NCI-H187 treated with DMSO at 0.1 percent for 48 hours (cell line): ENCODE data around the gene LRP1-AS.

Experiments
- DNase-seq: peaks from one replicate; lab custom pipeline; 2025; lab: John Stamatoyannopoulos, UW

LRP1-AS gene

DNA sequence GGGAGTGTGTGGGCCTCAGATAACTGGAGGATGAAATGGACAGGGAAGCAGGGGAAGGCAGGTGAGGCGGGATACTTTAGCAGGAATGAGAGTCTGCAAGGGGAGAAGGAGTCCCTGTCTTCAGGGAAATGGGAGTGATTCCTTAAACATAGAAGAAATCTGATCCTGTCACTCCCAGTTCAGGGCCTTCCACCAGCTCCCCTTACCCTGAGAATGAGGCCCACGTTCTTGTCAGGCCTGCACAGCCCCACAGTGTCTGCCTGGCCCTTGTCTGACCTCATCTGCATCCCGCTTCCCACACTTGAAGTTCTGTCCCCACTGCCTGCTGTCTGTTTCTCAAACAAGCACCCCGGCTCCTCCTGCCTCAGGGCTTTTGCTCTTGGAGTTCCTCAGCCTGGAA, 12.6 kb upstream of the LRP1-AS start:
- DNase-seq, result no peak

DNA sequence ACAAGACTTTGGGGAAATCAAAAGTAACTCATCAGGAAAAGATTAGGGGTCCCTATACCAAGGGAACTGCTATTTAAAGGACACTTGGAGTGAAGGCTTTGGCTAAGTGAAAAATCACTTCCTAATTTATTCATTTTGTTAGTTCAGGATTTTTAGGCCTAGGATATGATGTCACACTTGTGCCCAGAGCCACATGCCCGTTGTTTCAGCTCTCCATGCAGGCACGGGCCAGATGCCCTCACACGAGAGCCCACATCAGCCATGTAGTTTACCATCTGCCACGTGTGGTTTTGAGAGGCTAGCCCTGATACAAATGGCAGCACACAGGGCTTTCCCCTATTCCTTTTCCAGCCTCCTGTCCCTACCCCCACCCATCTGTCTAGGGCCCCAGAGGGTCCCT, 11.9 kb upstream of the LRP1-AS start:
- DNase-seq, result no peak

DNA sequence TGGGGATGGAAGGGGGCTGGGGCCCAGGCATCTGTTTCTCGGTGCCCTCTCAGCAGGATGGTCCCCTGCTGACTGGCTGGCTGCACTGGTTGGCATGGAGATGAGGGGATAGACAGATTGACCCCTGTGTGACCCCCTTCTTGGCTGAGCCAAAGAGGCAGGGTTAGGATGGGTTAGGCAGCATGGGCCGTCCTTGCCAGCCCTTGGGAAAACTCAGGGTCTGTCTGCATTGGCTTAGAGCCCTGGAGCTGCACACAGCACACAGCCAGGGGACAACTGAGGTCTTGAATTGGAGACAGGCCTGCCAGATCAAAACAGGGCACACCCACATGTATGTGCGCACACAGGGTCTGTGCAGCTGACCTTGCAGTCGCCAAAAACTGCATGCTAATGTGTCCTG, 11.2 kb upstream of the LRP1-AS start:
- no peak for DNase-seq

DNA sequence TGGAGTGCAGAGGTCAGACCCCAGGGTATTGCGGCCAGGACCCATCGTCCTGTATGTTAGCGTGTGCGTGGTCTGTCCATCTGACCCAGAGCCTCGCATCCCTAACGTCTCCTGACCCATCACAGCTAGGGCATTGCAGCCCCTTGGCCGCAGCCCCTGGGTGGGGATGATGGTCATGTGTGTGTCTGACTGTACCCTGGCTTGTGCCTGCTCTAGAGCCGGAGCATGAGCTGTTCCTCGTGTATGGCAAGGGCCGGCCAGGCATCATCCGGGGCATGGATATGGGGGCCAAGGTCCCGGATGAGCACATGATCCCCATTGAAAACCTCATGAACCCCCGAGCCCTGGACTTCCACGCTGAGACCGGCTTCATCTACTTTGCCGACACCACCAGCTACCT, 10.8 kb upstream of the LRP1-AS start:
- DNase-seq, result no peak

DNA sequence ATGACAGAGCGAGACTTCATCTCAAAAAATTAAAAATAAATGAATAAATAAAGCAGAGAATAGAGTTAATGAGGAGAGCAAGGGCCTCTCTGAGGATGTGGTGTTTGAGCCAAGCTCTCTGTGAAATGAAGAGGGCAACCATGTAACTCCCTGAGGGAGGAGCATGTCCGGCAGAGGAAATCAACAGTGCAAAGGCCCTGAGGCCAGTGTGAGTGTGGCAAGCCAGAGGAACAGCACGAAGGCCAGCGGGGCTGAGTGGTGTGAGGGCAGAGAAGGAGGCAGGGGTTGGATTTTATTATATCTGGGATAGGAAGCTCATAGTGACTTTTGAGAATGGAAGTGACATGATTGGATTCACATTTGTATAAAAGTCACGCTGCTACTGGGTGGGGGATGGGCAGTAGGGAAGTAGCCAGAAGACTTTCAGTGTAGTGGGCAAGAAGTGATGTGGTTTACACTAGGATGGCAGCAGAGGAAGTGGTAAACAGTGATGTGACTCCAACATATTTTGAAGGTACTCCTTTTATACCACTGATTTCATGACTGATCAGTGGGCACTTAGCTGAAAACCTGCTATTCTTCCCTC, 10.3 kb upstream of the LRP1-AS start:
- DNase-seq, result no peak

DNA sequence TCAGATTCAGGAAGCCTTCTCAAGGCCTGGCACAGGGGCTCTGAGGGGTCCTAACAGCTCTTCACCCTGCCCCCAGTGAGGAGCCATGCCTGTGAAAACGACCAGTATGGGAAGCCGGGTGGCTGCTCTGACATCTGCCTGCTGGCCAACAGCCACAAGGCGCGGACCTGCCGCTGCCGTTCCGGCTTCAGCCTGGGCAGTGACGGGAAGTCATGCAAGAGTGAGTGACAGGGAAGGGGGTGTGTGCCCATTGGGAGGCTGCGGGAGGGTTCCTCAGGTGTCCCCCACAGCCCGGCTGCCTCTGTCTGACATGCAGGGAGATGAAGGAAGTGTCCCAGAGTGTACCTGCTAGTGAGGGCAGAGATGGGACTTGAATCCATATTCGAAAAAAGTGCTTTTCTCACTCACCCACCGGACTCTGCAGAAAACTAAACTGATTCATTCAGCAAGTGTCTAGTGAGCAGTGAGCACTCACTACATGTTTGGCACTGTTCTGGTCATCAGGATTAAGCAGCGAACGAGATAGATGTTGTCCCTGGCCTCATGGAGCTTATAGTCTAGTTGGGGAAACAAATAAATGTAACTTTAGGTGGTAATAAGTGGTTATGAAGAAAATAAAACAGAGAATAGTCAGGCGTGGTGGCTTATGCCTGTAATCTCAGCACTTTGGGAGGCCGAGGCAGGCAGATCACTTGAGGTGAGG, 9.4 kb upstream of the LRP1-AS start:
- DNase-seq, result no peak

DNA sequence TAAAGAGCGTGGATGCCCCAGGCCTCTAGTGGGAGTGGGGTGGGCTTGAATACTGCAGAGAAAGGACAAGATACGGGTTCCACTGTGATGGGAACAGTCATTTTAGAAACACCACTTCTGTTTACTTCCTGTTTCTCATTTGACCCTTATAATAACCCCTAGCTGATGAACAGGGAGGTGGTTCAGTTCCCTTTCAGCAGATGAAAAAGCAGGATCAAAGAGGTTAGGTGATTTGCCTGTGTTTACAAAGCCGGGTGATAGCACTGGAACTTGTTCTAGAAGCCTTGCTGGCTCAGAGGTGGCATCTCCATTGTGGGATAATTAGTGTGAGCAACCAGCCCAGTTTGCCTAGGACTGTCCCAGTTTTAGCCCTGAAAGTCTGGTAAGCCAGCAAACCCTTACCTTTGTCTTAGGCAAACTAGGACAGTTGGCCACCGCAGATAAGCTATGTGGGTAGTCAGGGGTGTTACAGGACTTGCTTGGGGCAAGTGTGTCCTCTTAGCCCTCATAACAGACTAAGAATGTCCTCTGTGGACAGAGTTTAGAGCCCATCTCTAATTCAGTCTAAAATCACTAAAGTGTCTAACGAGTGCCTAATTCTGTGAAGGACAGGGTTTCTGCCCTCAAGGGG, 7.5 kb upstream of the LRP1-AS start:
- DNase-seq, result no peak

DNA sequence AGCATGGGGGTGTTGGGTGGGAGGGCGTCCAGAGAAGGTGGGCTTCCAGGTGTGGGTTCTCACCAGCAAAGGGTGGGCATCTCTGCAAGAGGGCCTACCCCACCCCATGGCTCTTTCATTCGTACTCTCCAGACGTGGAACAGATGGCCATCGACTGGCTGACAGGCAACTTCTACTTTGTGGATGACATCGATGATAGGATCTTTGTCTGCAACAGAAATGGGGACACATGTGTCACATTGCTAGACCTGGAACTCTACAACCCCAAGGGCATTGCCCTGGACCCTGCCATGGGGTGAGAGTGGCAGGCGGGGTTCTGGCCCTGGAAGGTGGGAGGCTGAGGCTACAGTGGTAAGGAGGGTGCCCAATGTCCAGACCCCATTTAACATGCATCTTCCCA, 6.7 kb upstream of the LRP1-AS start:
- DNase-seq, result no peak

DNA sequence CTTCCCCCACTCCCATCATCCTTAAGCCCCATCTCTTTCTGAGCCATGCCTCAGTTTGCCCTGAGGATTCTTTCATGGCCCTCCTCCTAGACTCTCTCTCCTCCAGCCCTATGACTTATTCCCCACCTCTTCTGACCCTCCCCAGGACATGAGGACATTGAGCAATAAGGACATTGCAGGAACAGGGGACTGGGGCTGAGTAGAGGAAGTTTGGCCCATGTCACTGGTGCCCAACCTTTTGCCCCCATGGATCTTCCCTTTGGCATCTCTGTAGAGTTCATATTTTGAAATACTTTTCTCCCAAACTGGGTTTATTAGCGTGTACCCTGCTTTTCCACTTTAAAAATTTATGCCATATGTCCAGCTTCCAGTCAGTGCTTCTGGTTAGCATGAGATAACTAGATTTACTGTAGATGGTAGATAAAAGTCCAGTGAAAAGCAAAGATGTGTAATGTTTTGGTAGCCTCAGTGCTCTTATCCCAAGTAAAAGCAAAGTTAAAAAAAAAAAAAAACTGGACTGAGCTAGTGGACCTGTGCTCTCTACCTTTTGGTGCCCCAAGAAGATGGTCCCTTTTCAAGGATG, 6.1 kb upstream of the LRP1-AS start:
- no peak for DNase-seq

DNA sequence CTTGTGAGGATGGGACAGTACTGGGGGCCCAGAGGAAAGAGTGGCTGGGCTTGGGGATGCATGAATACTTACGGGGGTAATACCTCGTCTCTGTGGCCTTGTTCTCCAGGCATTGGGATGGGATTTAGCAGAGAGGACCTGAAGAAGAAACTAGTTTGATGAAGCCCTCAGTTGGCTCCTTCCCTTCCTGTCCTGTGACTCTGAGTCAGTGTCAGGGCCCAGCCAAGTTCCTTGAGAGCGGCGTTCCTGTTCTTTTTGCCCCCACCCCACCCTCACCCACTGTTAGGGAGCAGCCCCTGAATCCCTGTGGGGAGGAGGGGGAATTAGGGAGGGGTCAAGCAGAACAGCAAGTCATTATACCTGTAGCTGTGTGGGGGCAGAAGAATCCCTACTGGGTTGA, 5.2 kb upstream of the LRP1-AS start:
- DNase-seq, result no peak

DNA sequence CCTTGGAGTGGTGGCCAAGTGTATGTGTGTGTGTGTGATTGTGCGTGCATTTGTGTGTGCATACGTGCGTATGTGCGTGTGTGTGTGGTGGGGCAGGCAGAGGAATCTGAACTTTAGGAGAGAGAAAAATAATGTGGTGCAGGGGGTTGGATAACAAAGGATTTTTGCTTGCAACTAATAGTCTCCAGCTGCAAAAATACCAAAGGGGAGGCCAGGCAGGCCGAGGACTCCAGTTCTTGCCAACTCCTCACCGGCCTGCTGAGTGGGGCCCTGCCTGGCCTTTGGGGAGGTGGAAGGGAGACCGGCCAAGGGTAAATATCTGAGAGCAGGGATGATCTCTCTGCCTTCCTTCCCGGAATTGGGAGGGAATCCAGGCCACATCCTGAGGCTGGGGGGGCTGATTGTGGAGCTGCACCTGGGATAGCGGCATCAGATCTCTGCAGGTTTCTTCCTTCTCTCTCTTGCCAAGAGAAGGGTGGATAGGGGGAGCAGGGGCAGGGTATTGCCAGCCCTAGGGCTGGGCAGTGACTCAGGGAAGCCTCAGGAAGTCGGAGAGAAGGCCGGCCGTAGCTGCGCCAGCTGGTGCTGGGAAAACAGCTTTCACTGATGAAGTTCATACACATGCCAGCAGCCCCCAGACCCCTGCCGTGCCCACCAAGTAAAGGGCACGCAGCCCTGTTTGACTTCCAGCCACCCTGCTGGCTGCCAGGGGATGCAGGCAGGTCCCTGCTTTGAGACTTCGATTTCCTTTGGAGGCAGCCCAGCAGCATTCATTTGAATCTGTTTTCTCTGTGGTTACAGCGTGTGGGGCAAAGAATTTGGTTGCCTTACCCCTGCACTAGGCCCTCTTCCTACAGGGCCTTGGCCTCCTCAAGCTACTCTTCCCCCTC, 4.6 kb upstream of the LRP1-AS start:
- DNase-seq, result no peak

DNA sequence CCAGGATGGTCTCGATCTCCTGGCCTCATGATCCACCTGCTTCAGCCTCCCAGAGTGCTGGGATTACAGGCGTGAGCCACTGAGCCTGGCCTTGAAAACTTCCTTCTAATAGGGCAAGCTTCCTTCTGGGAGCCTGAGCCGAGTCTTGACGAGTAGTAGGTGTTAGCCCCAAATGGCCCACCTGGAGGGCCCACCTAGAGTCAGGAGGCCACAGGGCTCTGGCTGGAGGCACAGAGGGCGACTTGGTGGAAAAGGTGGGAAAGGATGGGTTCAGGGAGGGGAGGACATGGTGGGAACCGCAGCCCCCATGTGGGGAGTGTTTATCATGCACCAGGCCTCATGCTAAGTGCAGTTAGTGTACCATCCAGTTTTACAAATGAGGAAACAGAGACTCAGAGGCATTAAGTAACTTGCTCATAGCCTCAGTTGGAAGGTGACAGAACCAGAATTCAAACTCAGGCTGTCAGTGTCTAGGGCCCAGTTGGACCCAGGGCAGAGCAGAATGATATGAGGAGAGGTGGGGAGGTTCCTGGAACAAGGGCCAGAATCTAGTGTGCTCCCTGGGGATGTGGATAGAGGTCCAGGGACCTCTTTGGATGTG, 3.1 kb upstream of the LRP1-AS start:
- DNase-seq, result no peak

DNA sequence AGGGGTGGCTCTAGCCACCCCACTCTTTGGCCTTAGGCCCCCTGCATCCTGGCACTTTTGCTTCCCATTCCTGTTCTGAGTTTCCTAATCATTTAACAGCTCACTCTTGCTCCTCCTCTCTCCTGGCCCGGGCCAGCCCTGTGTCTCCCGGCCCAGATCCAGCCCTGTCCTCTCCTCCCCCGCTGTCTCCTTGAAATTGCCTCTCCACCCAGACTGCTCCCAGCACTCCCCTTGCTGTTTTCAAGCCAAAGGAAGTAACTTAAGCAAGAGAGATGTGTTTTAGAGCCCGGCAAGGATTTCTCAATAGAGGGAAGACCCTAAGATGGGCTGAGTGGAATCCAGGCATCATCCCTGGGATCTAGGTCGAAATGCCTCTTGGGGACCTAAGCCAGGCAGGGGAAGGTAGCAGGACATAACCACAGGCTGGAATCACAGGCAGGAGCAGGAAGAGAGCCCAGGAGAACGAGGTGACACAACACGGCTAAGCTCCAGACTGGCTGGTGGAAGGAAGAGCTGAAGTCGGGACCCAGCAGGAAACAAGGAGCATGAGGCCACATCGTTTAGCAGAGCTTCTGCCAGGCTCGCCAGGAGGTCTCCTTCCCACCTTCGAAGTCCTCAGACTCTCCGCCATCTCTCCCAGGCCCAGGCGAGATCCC, 2.0 kb upstream of the LRP1-AS start:
- no peak for DNase-seq

DNA sequence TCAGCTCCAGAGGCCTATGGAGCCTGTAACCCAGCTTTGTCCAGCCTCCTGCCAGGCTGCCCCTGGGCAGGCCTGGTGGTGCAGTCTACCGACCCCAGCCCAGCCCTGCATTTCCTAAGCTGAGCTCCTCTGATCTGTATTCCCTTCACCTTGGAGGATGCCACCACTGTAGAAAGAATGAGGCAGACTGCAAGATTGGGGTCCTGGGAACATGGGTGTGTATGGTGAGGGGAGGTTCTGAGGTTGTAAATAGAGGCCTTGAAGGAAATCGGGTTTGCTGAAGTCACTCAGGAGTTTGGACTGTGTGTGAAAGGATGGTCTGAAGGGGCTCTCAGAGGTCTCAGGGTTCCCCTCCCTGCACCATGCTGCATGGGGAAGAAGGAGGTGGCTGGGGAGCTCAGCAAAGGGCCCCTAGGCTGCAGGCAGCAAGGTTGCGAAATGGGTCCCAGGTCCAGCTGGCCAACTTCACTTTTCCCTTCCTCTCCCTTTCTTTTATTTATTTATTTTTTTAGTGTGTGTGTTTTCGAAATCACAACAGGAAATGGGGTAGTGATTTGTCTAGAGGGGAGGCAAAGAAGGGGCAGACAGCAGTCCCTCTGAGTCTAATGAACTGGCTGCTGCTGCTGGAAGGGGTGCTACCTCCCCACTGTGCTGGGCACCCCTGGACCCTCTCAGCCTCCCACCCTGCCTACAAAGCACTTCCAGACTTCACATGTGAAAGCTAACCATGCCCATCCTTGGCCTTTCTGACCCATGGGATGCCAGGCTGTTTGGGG, 1.2 kb upstream of the LRP1-AS start:
- DNase-seq, result no peak

DNA sequence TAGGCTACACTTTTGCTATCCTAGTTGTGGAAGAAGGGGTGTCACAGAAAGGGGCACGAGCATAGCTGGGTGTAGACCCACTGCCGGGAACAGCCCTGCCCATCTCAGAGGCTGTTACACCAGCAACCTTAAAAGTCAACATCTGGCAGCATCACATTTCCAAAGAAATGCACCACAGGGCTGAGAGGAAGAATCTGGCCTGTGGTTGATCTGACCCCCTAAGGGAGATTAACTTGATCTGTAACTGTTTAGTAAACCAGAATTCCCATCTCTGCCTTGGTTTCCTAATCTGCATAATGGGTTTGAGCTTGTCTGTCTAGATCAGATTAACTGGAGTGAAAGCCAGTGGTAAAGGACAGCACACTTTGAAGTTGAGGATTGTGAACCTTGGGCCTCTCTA, 1.3 kb downstream of the LRP1-AS start:
- no peak for DNase-seq

DNA sequence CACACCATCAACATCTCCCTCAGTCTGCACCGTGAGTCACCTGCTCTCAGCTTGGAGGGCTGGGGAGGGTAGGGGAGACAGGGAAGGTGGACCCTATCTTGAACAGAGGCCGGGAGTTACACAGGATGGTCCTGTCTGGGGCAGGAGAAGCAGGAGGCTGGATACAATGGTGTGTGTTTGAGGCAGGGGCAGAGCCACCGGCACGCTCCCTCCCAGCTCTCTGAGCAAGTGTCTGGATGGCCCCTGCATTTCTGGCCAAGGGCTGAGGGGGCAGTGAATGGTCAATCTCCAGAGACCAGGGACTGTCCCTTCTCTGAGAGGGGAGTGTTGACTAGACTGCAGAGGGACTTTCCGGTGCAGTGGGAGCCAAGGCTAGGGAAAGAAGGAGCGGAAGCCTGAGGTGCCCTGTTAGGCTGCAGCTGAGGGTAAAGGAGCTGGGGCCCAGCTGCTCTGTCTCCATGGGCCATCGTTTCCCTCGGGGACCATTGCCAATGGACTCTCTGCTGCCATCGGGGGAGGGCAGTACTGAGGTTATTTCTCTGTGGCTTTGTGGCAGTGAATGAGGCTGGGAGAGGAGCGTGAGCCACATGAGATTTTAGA, 1.9 kb downstream of the LRP1-AS start:
- DNase-seq, result no peak

DNA sequence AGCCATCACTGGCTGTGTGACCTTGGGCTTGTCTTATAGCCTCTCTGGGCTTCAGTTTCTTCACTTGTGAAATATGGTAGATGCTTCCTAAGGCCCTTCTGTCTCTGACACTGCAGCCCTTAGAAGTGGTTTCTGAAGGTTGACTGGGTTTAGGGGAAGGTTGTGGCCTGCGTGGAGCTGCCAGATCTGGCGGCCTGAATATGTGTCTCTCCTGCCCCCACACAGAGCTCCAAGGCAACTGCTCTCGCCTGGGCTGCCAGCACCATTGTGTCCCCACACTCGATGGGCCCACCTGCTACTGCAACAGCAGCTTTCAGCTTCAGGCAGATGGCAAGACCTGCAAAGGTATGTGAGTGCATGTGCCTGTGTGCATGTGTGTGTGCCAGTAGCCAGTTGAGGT, 4.0 kb downstream of the LRP1-AS start:
- no peak for DNase-seq

DNA sequence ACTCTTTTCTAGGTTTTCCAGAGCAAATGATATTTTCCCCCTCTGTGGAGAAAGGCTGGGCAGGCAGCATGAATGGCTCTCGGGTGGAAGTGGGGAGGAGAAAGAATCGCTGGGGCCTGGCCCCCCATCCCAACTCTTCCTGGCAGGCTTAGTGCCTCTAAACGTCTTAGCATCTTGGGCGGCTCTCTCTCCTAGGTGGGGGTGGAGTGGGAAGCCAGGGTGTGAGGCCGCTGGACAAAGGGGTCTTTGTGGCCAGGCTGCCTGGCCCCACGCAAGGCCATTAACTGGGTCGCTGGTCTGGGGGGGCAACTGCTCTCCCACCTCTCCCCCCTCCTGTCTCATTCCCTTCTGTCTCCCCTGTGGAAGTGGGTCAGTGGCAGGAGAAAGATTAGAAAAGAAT, 4.7 kb downstream of the LRP1-AS start:
- DNase-seq, result no peak

DNA sequence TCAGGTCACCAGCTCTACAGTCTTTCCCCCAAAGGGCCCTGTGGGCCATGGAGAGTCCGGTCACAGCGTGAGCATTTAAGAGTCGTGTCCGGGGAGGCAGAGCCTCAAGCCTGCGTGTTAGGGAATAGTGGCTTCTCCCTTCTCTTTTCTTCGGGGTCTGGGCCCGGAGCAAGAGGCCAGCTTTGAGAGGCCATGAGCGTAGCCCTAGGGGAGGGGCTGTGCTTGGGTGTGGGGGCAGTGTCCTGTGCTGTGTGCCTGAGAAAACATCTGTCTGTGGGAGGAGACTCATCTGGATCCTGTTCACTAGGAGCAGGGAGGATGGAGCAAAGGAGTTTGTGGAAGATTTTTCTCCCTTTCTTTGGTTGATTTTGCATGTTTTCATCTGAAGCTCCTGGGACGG, 5.3 kb downstream of the LRP1-AS start:
- no peak for DNase-seq

DNA sequence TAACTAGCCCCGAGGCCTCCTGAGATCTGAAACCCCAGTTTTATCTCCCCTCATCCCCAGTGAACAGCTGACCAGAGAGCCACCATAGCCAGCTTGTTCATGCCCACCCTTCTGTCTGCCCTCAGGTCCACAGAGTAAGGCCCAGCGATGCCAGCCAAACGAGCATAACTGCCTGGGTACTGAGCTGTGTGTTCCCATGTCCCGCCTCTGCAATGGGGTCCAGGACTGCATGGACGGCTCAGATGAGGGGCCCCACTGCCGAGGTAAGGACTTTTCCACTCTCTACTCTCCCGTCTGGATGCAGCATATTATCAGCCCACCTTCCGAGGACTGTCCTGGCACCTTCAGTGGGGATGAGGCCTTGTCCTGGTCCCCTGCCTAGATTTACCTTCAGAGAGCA, 6.2 kb downstream of the LRP1-AS start:
- DNase-seq, result no peak
